Liver (tissue), 3 donors: ENCODE measurements around the gene CPNE5.

Experiments used
- CTCF ChIP-seq: fragments of 150-350 bp; IDR thresholded peaks from 2 replicates; pipeline ENCODE4 v1.5.1; 2017; ENCODE audit warnings: improper control_type of control experiment, low read depth, low read length; ENCODE audit not compliant: missing input control
- GABPA ChIP-seq, 2 donors: IDR thresholded peaks in 1 of 2; conservative IDR thresholded peaks in 1 of 2; 2 replicates each; pipeline ENCODE4 v1.6.1; 2016; ENCODE audit warnings: antibody characterized with exemption in 2 of 2, mild to moderate bottlenecking in 1 of 2, moderate library complexity in 1 of 2
- TAF1 ChIP-seq: conservative IDR thresholded peaks from 2 replicates; pipeline ENCODE4 v1.6.1; 2016; ENCODE audit warnings: antibody characterized with exemption, mild to moderate bottlenecking
- YY1 ChIP-seq: IDR thresholded peaks from 2 replicates; pipeline ENCODE4 v1.6.1; 2016; ENCODE audit warnings: antibody characterized with exemption, mild to moderate bottlenecking
- donor health status: healthy.
- donor health status: healthy.

GRCh38 chr6:36769676-36770499, 69.4 kb downstream of the CPNE5 start:
- TF ChIP-seq YY1 (no peak), GABPA (IDR thresholded peaks at IDR 0.05 in 1 of 2, conservative IDR thresholded peaks at IDR 0.05 in 1 of 2) (no peak), CTCF (no peak), TAF1 (no peak)
